GM18907 (cell line): ENCODE data around the gene RNF167.
A peak's percentile ranks its signal among the peaks of the same experiment; 100 is the strongest.

Experiments used
- ATAC-seq: cut with Tn5 transposase; IDR thresholded peaks from one replicate; pipeline ENCODE4 v1.9.1; 2021; ENCODE audit warnings: mild to moderate bottlenecking, moderate library complexity; ENCODE audit not compliant: unreplicated experiment

The RNF167 gene

GRCh38 chr17:4937553-4937952, 2.5 kb upstream of the RNF167 start:
- ATAC-seq: no peak

DNA sequence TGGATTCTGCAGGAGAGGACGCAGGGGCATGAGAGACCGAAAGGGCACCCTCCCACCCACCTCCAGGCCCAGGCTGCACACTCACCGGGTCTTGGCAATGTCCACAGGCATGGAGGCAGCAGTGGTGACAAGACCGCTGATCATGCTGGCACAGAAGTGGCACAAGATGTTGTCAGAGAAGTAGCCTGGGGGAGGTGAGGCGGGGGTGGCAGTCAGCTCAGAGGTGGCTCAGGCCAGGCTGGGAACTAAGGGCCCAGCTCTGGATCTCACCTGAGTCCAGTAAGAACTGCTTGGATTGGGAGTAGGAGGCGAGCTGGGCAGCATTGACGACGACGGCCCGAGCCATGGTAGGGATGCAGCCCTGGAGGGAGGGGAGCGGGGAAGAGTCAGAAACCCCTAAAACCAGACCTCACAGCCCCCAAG, 2.0 kb upstream of the RNF167 start:
- ATAC-seq: no peak

GRCh38 chr17:4938688-4939545, 1.2 kb upstream of the RNF167 start:
- ATAC-seq: no peak

- ATAC-seq: peak; percentile 9
These were observed 597 bp upstream of the RNF167 start for GRCh38 chr17:4939546-4939795.

- no peak for ATAC-seq
These were observed 669 bp downstream of the RNF167 start for GRCh38 chr17:4940555-4941318.

DNA sequence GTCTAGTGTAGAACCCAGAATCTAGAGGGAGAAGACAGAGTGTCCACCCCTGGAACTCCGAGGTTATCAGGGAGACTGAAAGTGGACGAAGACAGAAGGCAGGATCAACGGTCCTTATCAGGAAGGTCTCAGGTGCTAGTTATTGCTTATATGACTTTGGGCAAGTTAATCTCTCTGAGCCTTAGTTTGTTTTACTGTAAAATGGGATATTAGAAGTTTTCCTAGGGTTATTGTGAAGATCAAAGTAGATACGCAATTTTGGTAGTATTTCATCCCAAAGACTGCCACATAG, 1.2 kb downstream of the RNF167 start:
- ATAC-seq: no peak

GRCh38 chr17:4942760-4943508, 2.9 kb downstream of the RNF167 start:
- ATAC-seq: no peak

GRCh38 chr17:4944163-4944553, 4.1 kb downstream of the RNF167 start:
- ATAC-seq: no peak

DNA sequence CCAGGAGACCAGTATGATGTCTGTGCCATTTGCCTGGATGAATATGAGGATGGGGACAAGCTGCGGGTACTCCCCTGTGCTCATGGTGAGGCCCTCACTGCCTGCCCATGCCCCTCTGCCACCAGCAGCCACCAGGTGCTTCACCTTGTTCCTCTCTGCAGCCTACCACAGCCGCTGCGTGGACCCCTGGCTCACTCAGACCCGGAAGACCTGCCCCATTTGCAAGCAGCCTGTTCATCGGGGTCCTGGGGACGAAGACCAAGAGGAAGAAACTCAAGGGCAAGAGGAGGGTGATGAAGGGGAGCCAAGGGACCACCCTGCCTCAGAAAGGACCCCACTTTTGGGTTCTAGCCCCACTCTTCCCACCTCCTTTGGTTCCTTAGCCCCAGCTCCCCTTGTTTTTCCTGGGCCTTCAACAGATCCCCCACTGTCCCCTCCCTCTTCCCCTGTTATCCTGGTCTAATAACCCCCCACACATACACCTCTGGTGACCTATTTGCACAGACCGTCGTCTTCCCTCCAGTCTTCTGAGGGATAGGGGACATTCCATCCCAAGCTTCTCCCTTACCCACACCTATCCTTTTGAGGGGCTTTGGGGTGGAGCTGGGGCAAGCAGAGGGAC, 4.6 kb downstream of the RNF167 start:
- no peak for ATAC-seq

- no peak for ATAC-seq
These were observed 5.3 kb downstream of the RNF167 start for GRCh38 chr17:4945176-4945943.

DNA sequence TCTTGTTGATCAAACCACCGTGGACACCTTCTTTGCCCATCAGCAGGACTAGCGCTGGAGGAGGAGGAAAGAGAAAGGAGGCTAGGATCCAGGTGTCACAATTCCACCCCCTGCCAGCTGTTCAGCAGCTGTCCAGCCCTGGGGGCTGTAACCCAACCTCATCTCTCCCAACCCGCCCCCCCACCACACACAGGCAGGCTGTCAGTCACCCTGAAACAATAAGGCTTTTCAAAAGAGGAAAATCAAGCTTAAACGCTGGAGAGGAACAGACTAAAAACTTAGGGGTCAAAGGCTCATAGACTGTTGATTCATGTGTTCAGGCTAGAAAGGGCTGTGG, 5.8 kb downstream of the RNF167 start:
- no peak for ATAC-seq

- no peak for ATAC-seq
These were observed 6.4 kb downstream of the RNF167 start for GRCh38 chr17:4946312-4946976.

- ATAC-seq: no peak
These were observed 6.9 kb downstream of the RNF167 start for GRCh38 chr17:4947010-4947410.

- ATAC-seq: peak; percentile 10
These were observed 7.5 kb downstream of the RNF167 start for GRCh38 chr17:4947411-4948165.

GRCh38 chr17:4948166-4948930, 8.3 kb downstream of the RNF167 start, which contains the start of gene PFN1:
Gene PFN1 (minus strand): TSS chr17:4948530. CDS start chr17:4948394, 136 bp downstream.
- peak; percentile 16 for ATAC-seq

DNA sequence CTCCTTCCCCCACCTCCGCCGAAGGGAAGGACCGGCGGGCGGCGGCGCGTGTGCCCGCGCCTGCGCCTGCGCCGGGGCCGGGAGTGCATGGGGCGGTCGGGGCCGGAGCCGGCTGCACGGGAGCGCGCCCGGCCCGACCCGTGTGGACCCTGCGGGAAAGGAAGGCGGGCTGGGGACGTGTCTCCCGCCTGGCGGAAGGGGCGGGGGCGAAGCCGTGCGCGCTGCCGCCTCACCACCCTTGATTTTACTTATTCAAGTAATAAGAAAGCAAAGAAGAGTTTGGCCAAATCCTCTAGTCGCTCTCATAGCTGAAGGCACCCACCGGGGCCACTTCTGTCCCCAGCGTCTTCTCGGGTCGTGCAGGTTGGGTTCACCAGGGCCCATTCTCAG, 8.9 kb downstream of the RNF167 start:
- ATAC-seq: peak; percentile 39

GRCh38 chr17:4949321-4950074, 9.4 kb downstream of the RNF167 start:
- peak; percentile 37 for ATAC-seq
